ENCODE measurements around the gene CCNY.

CCNY gene

GRCh38 chr10:35554461-35555056 is 218.2 kb downstream of the CCNY start:
- no peaks in the 10 kb centered on the region for H4K20me1 ChIP-seq (ENCODE audit: control insufficient read depth, insufficient read depth, low read depth, low read length)
- H3K27ac ChIP-seq (ENCODE audit: low read depth, low read length): no peak overlapping the region
- H3K4me1 ChIP-seq (ENCODE audit: control insufficient read depth, low read length): peaks cover 18% of the 10 kb centered on the region
- no peaks in the 10 kb centered on the region for H3K79me2 ChIP-seq (ENCODE audit: control insufficient read depth, low read length)
- peak overlapping the region; percentile 35 for H3K4me2 ChIP-seq (ENCODE audit: low read length)
- H3K36me3 ChIP-seq (ENCODE audit: control insufficient read depth, low read length): no peaks in the 10 kb centered on the region
- peak overlapping the region; percentile 11; the same call in 1 of the 2 replicates for H3K4me3 ChIP-seq (ENCODE audit: low read length)
- no peaks in the 10 kb centered on the region for H3F3A ChIP-seq (ENCODE audit: control insufficient read depth, insufficient read depth)
- no peaks in the 10 kb centered on the region for H3K9me3 ChIP-seq (ENCODE audit: control insufficient read depth, insufficient read depth, low read length)
- no peaks in the 10 kb centered on the region for H3K27me3 ChIP-seq (ENCODE audit: control insufficient read depth, low read length)
- no peaks in the 10 kb centered on the region for H3K9me2 ChIP-seq (replicated peaks; ENCODE audit: control insufficient read depth, low read length)
- TF ChIP-seq CTCF (IDR thresholded peaks at IDR 0.05; ENCODE audit: low read depth, low read length, poor library complexity, severe bottlenecking) (no peak), EZH2phosphoT487 (IDR thresholded peaks at IDR 0.05; ENCODE audit: borderline replicate concordance, low read length) (no peak)

GRCh38 chr10:35555962-35556930 is 219.9 kb downstream of the CCNY start:
- Histone ChIP-seq H3K4me2 (ENCODE audit: low read length) (no peak overlapping the region), H3K36me3 (ENCODE audit: control insufficient read depth, low read length) (no peaks in the 10 kb centered on the region), H3K79me2 (ENCODE audit: control insufficient read depth, low read length) (no peaks in the 10 kb centered on the region)

GRCh38 chr10:35558276-35558675 is 222.0 kb downstream of the CCNY start:
- H3F3A ChIP-seq (ENCODE audit: control insufficient read depth, insufficient read depth): no peaks in the 10 kb centered on the region
- H4K20me1 ChIP-seq (ENCODE audit: control insufficient read depth, insufficient read depth, low read depth, low read length): no peaks in the 10 kb centered on the region
- H3K9me2 ChIP-seq (replicated peaks; ENCODE audit: control insufficient read depth, low read length): no peaks in the 10 kb centered on the region
- H3K4me3 ChIP-seq (ENCODE audit: low read length): no peak overlapping the region
- H3K27me3 ChIP-seq (ENCODE audit: control insufficient read depth, low read length): no peaks in the 10 kb centered on the region
- no peak for TF ChIP-seq CTCF (IDR thresholded peaks at IDR 0.05; ENCODE audit: low read depth, low read length, poor library complexity, severe bottlenecking)
- no peak for TF ChIP-seq EZH2phosphoT487 (IDR thresholded peaks at IDR 0.05; ENCODE audit: borderline replicate concordance, low read length)
- H3K9me3 ChIP-seq (ENCODE audit: control insufficient read depth, insufficient read depth, low read length): no peaks in the 10 kb centered on the region
- H3K36me3 ChIP-seq (ENCODE audit: control insufficient read depth, low read length): no peaks in the 10 kb centered on the region
- no peaks in the 10 kb centered on the region for H3K79me2 ChIP-seq (ENCODE audit: control insufficient read depth, low read length)
- H3K4me1 ChIP-seq (ENCODE audit: control insufficient read depth, low read length): peaks cover 18% of the 10 kb centered on the region
- no peak overlapping the region for H3K4me2 ChIP-seq (ENCODE audit: low read length)
- H3K27ac ChIP-seq (ENCODE audit: low read depth, low read length): no peak overlapping the region

More at GRCh38 chr10:35555962-35556930, 219.9 kb downstream of the CCNY start:
- Histone ChIP-seq H3F3A (ENCODE audit: control insufficient read depth, insufficient read depth) (no peaks in the 10 kb centered on the region), H4K20me1 (ENCODE audit: control insufficient read depth, insufficient read depth, low read depth, low read length) (no peaks in the 10 kb centered on the region), H3K27ac (ENCODE audit: low read depth, low read length) (no peak overlapping the region), H3K4me1 (ENCODE audit: control insufficient read depth, low read length) (peaks cover 18% of the 10 kb centered on the region), H3K9me2 (replicated peaks; ENCODE audit: control insufficient read depth, low read length) (no peaks in the 10 kb centered on the region), H3K4me3 (ENCODE audit: low read length) (no peak overlapping the region), H3K9me3 (ENCODE audit: control insufficient read depth, insufficient read depth, low read length) (no peaks in the 10 kb centered on the region), H3K27me3 (ENCODE audit: control insufficient read depth, low read length) (no peaks in the 10 kb centered on the region)
- no peak for TF ChIP-seq EZH2phosphoT487 (IDR thresholded peaks at IDR 0.05; ENCODE audit: borderline replicate concordance, low read length)
- TF ChIP-seq CTCF (IDR thresholded peaks at IDR 0.05; ENCODE audit: low read depth, low read length, poor library complexity, severe bottlenecking): no peak

All from DOHH2 (cell line).